ENCODE results near the gene AFMID. TPM values are rescaled to one million over a fixed set of nuclear protein-coding genes. Genes with fewer than 3 reads are reported as not detected.

AFMID gene
- total RNA-seq, 1 experiment from 2014 or later, result 65.0 TPM

- Histone ChIP-seq H3K4me1 (ENCODE audit: insufficient read depth, low read length, poor library complexity, severe bottlenecking) (peaks cover 3% of the 10 kb centered on the region), H3K4me3 (ENCODE audit: low read depth, low read length, poor library complexity, severe bottlenecking) (no peak overlapping the region), H3K36me3 (ENCODE audit: insufficient read depth, low read length, poor library complexity, severe bottlenecking) (peaks cover 72% of the 10 kb centered on the region), H3K9me3 (ENCODE audit: low read depth, low read length, poor library complexity, severe bottlenecking) (no peaks in the 10 kb centered on the region), H3K27me3 (replicated peaks; ENCODE audit: insufficient read depth, low read depth, low read length, poor library complexity) (no peaks in the 10 kb centered on the region), H3K27ac (ENCODE audit: low read depth, low read length, poor library complexity, severe bottlenecking) (no peak overlapping the region)
- intact Hi-C loops (cut with micrococcal nuclease; ENCODE audit: unreplicated experiment), result no loop called here
- ChIA-PET CTCF (no interaction called here), POLR2A (ENCODE audit: low non-redundant PET) (no interaction called here)
- no peak for TF ChIP-seq CTCF (conservative IDR thresholded peaks at IDR 0.05; ENCODE audit: low read depth, low read length)
- no peak for TF ChIP-seq EZH2 (IDR thresholded peaks at IDR 0.05; ENCODE audit: borderline replicate concordance, low read depth, low read length, poor library complexity, severe bottlenecking)
- no TSS peak for BruUV-seq (replicated peaks)
- DNase-seq (ENCODE audit: low spot score), result no peak
Observed at GRCh38 chr17:78179372-78179771, 7.8 kb upstream of the AFMID start.

GRCh38 chr17:78180083-78180482 is 7.1 kb upstream of the AFMID start:
- H3K27ac ChIP-seq (ENCODE audit: low read depth, low read length, poor library complexity, severe bottlenecking), result no peak overlapping the region
- no peak for DNase-seq (ENCODE audit: low spot score)
- no peak overlapping the region for H3K4me3 ChIP-seq (ENCODE audit: low read depth, low read length, poor library complexity, severe bottlenecking)
- ChIA-PET POLR2A (ENCODE audit: low non-redundant PET) (no interaction called here), CTCF (no interaction called here)
- H3K36me3 ChIP-seq (ENCODE audit: insufficient read depth, low read length, poor library complexity, severe bottlenecking), result peaks cover 73% of the 10 kb centered on the region
- no peaks in the 10 kb centered on the region for H3K27me3 ChIP-seq (replicated peaks; ENCODE audit: insufficient read depth, low read depth, low read length, poor library complexity)
- intact Hi-C loops (cut with micrococcal nuclease; ENCODE audit: unreplicated experiment), result no loop called here
- no peak for TF ChIP-seq CTCF (conservative IDR thresholded peaks at IDR 0.05; ENCODE audit: low read depth, low read length)
- TF ChIP-seq EZH2 (IDR thresholded peaks at IDR 0.05; ENCODE audit: borderline replicate concordance, low read depth, low read length, poor library complexity, severe bottlenecking), result no peak
- no TSS peak for BruUV-seq (replicated peaks)
- H3K4me1 ChIP-seq (ENCODE audit: insufficient read depth, low read length, poor library complexity, severe bottlenecking), result peaks cover 7% of the 10 kb centered on the region
- no peaks in the 10 kb centered on the region for H3K9me3 ChIP-seq (ENCODE audit: low read depth, low read length, poor library complexity, severe bottlenecking)

- no peak for DNase-seq (ENCODE audit: low spot score)
- Histone ChIP-seq H3K9me3 (ENCODE audit: low read depth, low read length, poor library complexity, severe bottlenecking) (no peaks in the 10 kb centered on the region), H3K27ac (ENCODE audit: low read depth, low read length, poor library complexity, severe bottlenecking) (no peak overlapping the region), H3K36me3 (ENCODE audit: insufficient read depth, low read length, poor library complexity, severe bottlenecking) (peaks cover 74% of the 10 kb centered on the region), H3K4me1 (ENCODE audit: insufficient read depth, low read length, poor library complexity, severe bottlenecking) (peaks cover 9% of the 10 kb centered on the region), H3K4me3 (ENCODE audit: low read depth, low read length, poor library complexity, severe bottlenecking) (no peak overlapping the region), H3K27me3 (replicated peaks; ENCODE audit: insufficient read depth, low read depth, low read length, poor library complexity) (no peaks in the 10 kb centered on the region)
- intact Hi-C loops (cut with micrococcal nuclease; ENCODE audit: unreplicated experiment), result no loop called here
- ChIA-PET POLR2A (ENCODE audit: low non-redundant PET) (no interaction called here), CTCF (no interaction called here)
- TF ChIP-seq CTCF (conservative IDR thresholded peaks at IDR 0.05; ENCODE audit: low read depth, low read length) (no peak), EZH2 (IDR thresholded peaks at IDR 0.05; ENCODE audit: borderline replicate concordance, low read depth, low read length, poor library complexity, severe bottlenecking) (no peak)
- BruUV-seq (replicated peaks), result no TSS peak
Observed at GRCh38 chr17:78180508-78180907, 6.7 kb upstream of the AFMID start.
